GM12878 (cell line): ENCODE results near the gene KCTD6. TPM values are rescaled to one million over a fixed set of nuclear protein-coding genes. Genes with fewer than 3 reads are reported as not detected.

Experiments used
- ATAC-seq: fragments of 200-7000 bp; cut with Tn5 transposase; 3 replicates; pipeline ENCODE4 v1.9.1; 2020; ENCODE audit warnings: mild to moderate bottlenecking, moderate library complexity
- BruUV-seq: library from RNA; stranded (reverse); fragments of 400-500 nt; replicated peaks from 2 replicates; lab custom pipeline; 2021; lab: Mats Ljungman, UMichigan
- CTCF ChIA-PET: fragments of 300-600 bp; sonication (Branson Sonifier 250); formaldehyde crosslinking; extraction: SDS; loops from one replicate; lab custom pipeline; 2021; ENCODE audit warnings: inconsistent platforms; lab: Yijun Ruan, JAX
- POLR2A ChIA-PET: fragments of 350-600 bp; formaldehyde crosslinking; extraction: SDS; loops from one replicate; lab custom pipeline; 2021; ENCODE audit warnings: inconsistent platforms; lab: Charles Lee
- RAD21 ChIA-PET: fragments of 300-600 bp; sonication (Branson Sonifier 250); formaldehyde crosslinking; loops from one replicate; lab custom pipeline; 2023; ENCODE audit warnings: antibody characterized with exemption; ENCODE audit not compliant: unreplicated experiment; lab: Charles Lee
- SMC1A ChIA-PET: fragments of 300-600 bp; sonication (Branson Sonifier 250); formaldehyde crosslinking; loops from one replicate; lab custom pipeline; 2023; ENCODE audit not compliant: unreplicated experiment, uncharacterized antibody; lab: Charles Lee
- DNase-seq: peaks from one replicate; pipeline ENCODE4 v3.0.0-alpha.2; 2011; ENCODE audit warnings: low read depth, low spot score
- FAIRE-seq: peaks from 3 replicates; lab custom pipeline; 2011; peaks lifted over from hg19 to GRCh38; lab: Jason Lieb, UNC
- H2AFZ ChIP-seq: 2 replicates; pipeline ENCODE4 v1.6.0; 2011; ENCODE audit warnings: low read depth, low read length, control low read depth; ENCODE audit not compliant: control insufficient read depth
- H3K27ac ChIP-seq: 2 replicates; pipeline ENCODE4 v1.5.1; 2011; ENCODE audit warnings: control low read depth; ENCODE audit not compliant: control insufficient read depth, insufficient read depth
- H3K27me3 ChIP-seq, 2 experiments: replicated peaks in 1 of 2; 2 replicates each; pipeline versions ENCODE4 v1.6.0 to v1.6.1; 2011; ENCODE audit warnings: low read length in 1 of 2; ENCODE audit not compliant: control insufficient read depth in 2 of 2, insufficient read depth in 2 of 2
- H3K36me3 ChIP-seq, 2 experiments: 2 replicates each; pipeline ENCODE4 v1.5.1; 2011; ENCODE audit warnings: low read length in 1 of 2; ENCODE audit not compliant: control insufficient read depth in 2 of 2, insufficient read depth in 2 of 2
- H3K4me1 ChIP-seq: 2 replicates; pipeline ENCODE4 v1.6.1; 2011; ENCODE audit warnings: mild to moderate bottlenecking, low read length, moderate library complexity, mixed read lengths; ENCODE audit not compliant: control insufficient read depth, insufficient read depth
- H3K4me2 ChIP-seq: 2 replicates; pipeline ENCODE4 v1.6.0; 2011; ENCODE audit warnings: control low read depth; ENCODE audit not compliant: control insufficient read depth, insufficient read depth
- H3K4me3 ChIP-seq: fragments of 200-600 bp; sonication (generic); 2 replicates; pipeline ENCODE4 v1.5.1; 2016
- H3K79me2 ChIP-seq: 2 replicates; pipeline ENCODE4 v1.6.0; 2011; ENCODE audit warnings: low read length; ENCODE audit not compliant: control insufficient read depth, insufficient read depth
- H3K9ac ChIP-seq: 2 replicates; pipeline ENCODE4 v1.8.0; 2011; ENCODE audit warnings: low read length, control low read depth, mixed read lengths; ENCODE audit not compliant: control insufficient read depth, insufficient read depth
- H3K9me3 ChIP-seq: replicated peaks from 3 replicates; pipeline ENCODE4 v1.5.1; 2011; ENCODE audit warnings: mild to moderate bottlenecking, low read length; ENCODE audit not compliant: control insufficient read depth, insufficient read depth
- H4K20me1 ChIP-seq: 2 replicates; pipeline ENCODE4 v1.6.0; 2011; ENCODE audit not compliant: control insufficient read depth, insufficient read depth
- CREM ChIP-seq: IDR thresholded peaks from 2 replicates; pipeline ENCODE4 v1.6.1; 2014; ENCODE audit warnings: antibody characterized with exemption, low read depth
- DPF2 ChIP-seq: fragments of 450-650 bp; IDR thresholded peaks from 2 replicates; pipeline ENCODE4 v1.6.1; 2017; ENCODE audit warnings: mild to moderate bottlenecking
- IRF4 ChIP-seq: IDR thresholded peaks from 2 replicates; pipeline ENCODE4 v1.6.1; 2011; ENCODE audit warnings: low read depth, low read length
- KDM1A ChIP-seq: fragments of 200-600 bp; sonication (generic); IDR thresholded peaks from 2 replicates; pipeline ENCODE4 v1.6.1; 2016; ENCODE audit warnings: borderline replicate concordance
- POU2F2 ChIP-seq: IDR thresholded peaks from 3 replicates; pipeline ENCODE4 v1.6.1; 2011; ENCODE audit warnings: low read depth, mild to moderate bottlenecking, low read length, borderline replicate concordance
- RCOR1 ChIP-seq: conservative IDR thresholded peaks from 2 replicates; pipeline ENCODE4 v1.6.1; 2012; ENCODE audit warnings: low read depth, low read length, improper control_type of control experiment
- SIN3A ChIP-seq: IDR thresholded peaks from 2 replicates; pipeline ENCODE4 v1.6.1; 2012; ENCODE audit warnings: low read depth, low read length, improper control_type of control experiment
- STAT1 ChIP-seq: fragments of 450-650 bp; conservative IDR thresholded peaks from 2 replicates; pipeline ENCODE4 v1.6.1; 2014; ENCODE audit warnings: antibody characterized with exemption, mild to moderate bottlenecking
- SUPT20H ChIP-seq: IDR thresholded peaks from 2 replicates; pipeline ENCODE4 v1.6.1; 2011; ENCODE audit warnings: low read depth, mild to moderate bottlenecking, low read length, moderate library complexity, borderline replicate concordance; ENCODE audit not compliant: control insufficient read depth
- TCF7 ChIP-seq: IDR thresholded peaks from 2 replicates; pipeline ENCODE4 v1.6.1; 2014; ENCODE audit warnings: antibody characterized with exemption, borderline replicate concordance
- YY1 ChIP-seq: IDR thresholded peaks from 2 replicates; pipeline ENCODE4 v1.6.1; 2011; ENCODE audit warnings: low read depth, mild to moderate bottlenecking, low read length
- ZNF207 ChIP-seq: fragments of 450-650 bp; IDR thresholded peaks from 2 replicates; pipeline ENCODE4 v1.6.1; 2014; ENCODE audit warnings: antibody characterized with exemption, mild to moderate bottlenecking, borderline replicate concordance
- ZNF24 ChIP-seq: fragments of 450-650 bp; IDR thresholded peaks from 2 replicates; pipeline ENCODE4 v1.6.1; 2017; ENCODE audit warnings: antibody characterized with exemption, mild to moderate bottlenecking
- WGBS: methylation state at CpG from one replicate; pipeline ENCODE4 v1.1.6; 2016; ENCODE audit warnings: low lambda C conversion rate; ENCODE audit not compliant: insufficient replicate concordance, insufficient coverage; ENCODE audit errors: missing lambda C conversion rate; 5-methylcytosine and 5-hydroxymethylcytosine counted together
- in situ Hi-C: fragments of 300-500 bp; cut with MboI; formaldehyde crosslinking; loops from 9 replicates; pipeline ENCODE4 v1.14.3; 2018; ENCODE audit warnings: mixed read lengths
- intact Hi-C: fragments of 100-400 bp; cut with micrococcal nuclease; formaldehyde crosslinking; loops from one replicate; pipeline ENCODE4 v1.14.2; 2022; ENCODE audit not compliant: unreplicated experiment
- polyA plus RNA-seq, 11 experiments: library from polyadenylated mRNA; depleted of rRNA in 4 of 11; unstranded in 6 of 11; stranded (reverse) in 5 of 11; fragments of >200 nt; fragmentation: Nextera tagmentation in 4 of 11; fragmentation: Illumina TruSeq in 1 of 11; extraction: Ambion mirVana in 4 of 11; extraction: Trizol in 1 of 11; gene quantifications; 1 replicate in 1 of 11; 2 replicates in 10 of 11; pipeline versions ENCODE4 v1.2.1 to v1.2.3, GENCODE V29; 2011 to 2016; ENCODE audit warnings: inconsistent platforms in 2 of 11, missing spikeins in 2 of 11, low read depth in 1 of 11
- total RNA-seq, 4 experiments: library from RNA; depleted of rRNA in 3 of 4; stranded (reverse); fragments of >200 nt in 3 of 4; fragmentation: Illumina TruSeq in 1 of 4; extraction: Trizol in 1 of 4; gene quantifications; 2 replicates each; pipeline versions ENCODE4 v1.2.1 to v1.2.3, GENCODE V29; 2013 to 2021
- TF ChIP-seq, protein P1 (sequence below): fragments of 450-650 bp; conservative IDR thresholded peaks from 2 replicates; pipeline ENCODE4 v1.6.1; 2017; ENCODE audit warnings: mild to moderate bottlenecking, moderate library complexity
- TF ChIP-seq, protein P2 (sequence below): fragments of 450-650 bp; formaldehyde crosslinking; IDR thresholded peaks from 2 replicates; pipeline ENCODE4 v1.4.0; 2020; ENCODE audit warnings: mild to moderate bottlenecking, moderate library complexity

The KCTD6 gene
- total and polyA plus RNA-seq, 10 of the 15 experiments (the other 5 are each of a cell fraction or from before 2014, with no cell fraction given) = 5.2 to 10.7 (median 8.7) TPM

DNA sequence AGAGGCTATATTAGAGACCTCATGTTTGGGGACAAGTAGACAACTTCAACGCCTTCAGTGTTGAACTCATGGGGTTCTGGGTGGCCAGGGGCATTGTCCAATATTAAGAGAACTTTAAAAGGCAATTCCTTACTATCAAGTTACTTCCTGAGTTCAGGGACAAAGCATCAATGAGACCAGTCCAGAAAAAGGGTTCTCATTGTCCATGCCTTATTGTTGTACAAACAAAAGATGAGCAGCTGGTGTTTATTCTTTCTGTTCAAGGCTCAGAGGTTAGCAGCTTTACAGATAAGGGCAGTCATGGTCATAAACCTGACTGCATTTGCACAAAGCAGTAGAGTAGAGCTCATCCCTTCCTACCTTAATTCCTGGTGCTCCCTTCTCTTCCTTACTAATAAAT, 39.7 kb upstream of the KCTD6 start:
- SMC1A ChIA-PET = no interaction called here
- H3K9ac ChIP-seq = no peak overlapping the region
- H3K9me3 ChIP-seq = no peaks in the 10 kb centered on the region
- H3K27me3 ChIP-seq = peaks cover 0 to 2% of the 10 kb centered on the region in 2 experiments; a peak in 1 of 4 replicates
- no peak overlapping the region for H3K27ac ChIP-seq
- ATAC-seq (no peak), DNase-seq (no peak), FAIRE-seq (no peak)
- POLR2A ChIA-PET = no interaction called here
- no peaks in the 10 kb centered on the region for H3K79me2 ChIP-seq
- CTCF ChIA-PET = no interaction called here
- H2AFZ ChIP-seq = no peak overlapping the region
- TF ChIP-seq ZNF207 (no peak), DPF2 (no peak), CREM (no peak), KDM1A (no peak)
- no peak overlapping the region for H3K4me3 ChIP-seq
- H4K20me1 ChIP-seq = no peaks in the 10 kb centered on the region
- no peaks in the 10 kb centered on the region for H3K36me3 ChIP-seq
- in situ Hi-C loops = no loop called here
- RAD21 ChIA-PET = no interaction called here
- no peaks in the 10 kb centered on the region for H3K4me1 ChIP-seq
- no TSS peak for BruUV-seq
- 0% methylated on average over 1 of the region's 1 CpG for WGBS
- intact Hi-C loops = no loop called here
- H3K4me2 ChIP-seq = no peak overlapping the region

DNA sequence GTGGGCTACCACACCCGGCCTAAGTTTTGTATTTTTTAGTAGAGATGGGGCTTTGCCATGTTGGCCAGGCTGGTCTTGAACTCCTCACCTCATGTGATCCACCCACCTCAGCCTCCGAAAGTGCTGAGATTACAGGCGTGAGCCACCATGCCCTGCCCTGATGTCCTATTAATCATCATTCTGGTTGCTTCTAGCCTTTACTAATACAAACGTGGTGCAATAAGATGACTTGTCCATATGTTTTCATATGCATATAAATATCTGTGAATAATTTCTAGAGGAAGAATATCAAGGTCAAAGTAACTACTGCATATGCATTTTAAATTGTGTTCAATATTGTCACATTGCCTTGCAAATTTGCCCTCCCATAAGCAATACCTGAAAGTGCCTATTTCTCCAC, 32.7 kb upstream of the KCTD6 start:
- H3K9me3 ChIP-seq = no peaks in the 10 kb centered on the region
- in situ Hi-C loops = no loop called here
- WGBS = 50% methylated on average over 4 of the region's 4 CpGs
- SMC1A ChIA-PET = no interaction called here
- H3K9ac ChIP-seq = no peak overlapping the region
- H3K27me3 ChIP-seq = no peaks in the 10 kb centered on the region
- POLR2A ChIA-PET = no interaction called here
- intact Hi-C loops = no loop called here
- H3K4me3 ChIP-seq = no peak overlapping the region
- DNase-seq (no peak), FAIRE-seq (no peak), ATAC-seq (no peak)
- no peak overlapping the region for H3K4me2 ChIP-seq
- CTCF ChIA-PET = no interaction called here
- H3K79me2 ChIP-seq = no peaks in the 10 kb centered on the region
- H3K36me3 ChIP-seq = no peaks in the 10 kb centered on the region
- no peak overlapping the region for H3K27ac ChIP-seq
- no TSS peak for BruUV-seq
- no peak overlapping the region for H2AFZ ChIP-seq
- RAD21 ChIA-PET = no interaction called here
- H3K4me1 ChIP-seq = no peaks in the 10 kb centered on the region
- H4K20me1 ChIP-seq = no peaks in the 10 kb centered on the region
- TF ChIP-seq POU2F2 (no peak), YY1 (no peak), IRF4 (no peak), SIN3A (no peak), ZNF24 (no peak), STAT1 (no peak), RCOR1 (no peak), SUPT20H (no peak), TCF7 (no peak)
- TF ChIP-seq, protein P1, sequence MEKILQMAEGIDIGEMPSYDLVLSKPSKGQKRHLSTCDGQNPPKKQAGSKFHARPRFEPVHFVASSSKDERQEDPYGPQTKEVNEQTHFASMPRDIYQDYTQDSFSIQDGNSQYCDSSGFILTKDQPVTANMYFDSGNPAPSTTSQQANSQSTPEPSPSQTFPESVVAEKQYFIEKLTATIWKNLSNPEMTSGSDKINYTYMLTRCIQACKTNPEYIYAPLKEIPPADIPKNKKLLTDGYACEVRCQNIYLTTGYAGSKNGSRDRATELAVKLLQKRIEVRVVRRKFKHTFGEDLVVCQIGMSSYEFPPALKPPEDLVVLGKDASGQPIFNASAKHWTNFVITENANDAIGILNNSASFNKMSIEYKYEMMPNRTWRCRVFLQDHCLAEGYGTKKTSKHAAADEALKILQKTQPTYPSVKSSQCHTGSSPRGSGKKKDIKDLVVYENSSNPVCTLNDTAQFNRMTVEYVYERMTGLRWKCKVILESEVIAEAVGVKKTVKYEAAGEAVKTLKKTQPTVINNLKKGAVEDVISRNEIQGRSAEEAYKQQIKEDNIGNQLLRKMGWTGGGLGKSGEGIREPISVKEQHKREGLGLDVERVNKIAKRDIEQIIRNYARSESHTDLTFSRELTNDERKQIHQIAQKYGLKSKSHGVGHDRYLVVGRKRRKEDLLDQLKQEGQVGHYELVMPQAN = no peak
- TF ChIP-seq, protein P2, sequence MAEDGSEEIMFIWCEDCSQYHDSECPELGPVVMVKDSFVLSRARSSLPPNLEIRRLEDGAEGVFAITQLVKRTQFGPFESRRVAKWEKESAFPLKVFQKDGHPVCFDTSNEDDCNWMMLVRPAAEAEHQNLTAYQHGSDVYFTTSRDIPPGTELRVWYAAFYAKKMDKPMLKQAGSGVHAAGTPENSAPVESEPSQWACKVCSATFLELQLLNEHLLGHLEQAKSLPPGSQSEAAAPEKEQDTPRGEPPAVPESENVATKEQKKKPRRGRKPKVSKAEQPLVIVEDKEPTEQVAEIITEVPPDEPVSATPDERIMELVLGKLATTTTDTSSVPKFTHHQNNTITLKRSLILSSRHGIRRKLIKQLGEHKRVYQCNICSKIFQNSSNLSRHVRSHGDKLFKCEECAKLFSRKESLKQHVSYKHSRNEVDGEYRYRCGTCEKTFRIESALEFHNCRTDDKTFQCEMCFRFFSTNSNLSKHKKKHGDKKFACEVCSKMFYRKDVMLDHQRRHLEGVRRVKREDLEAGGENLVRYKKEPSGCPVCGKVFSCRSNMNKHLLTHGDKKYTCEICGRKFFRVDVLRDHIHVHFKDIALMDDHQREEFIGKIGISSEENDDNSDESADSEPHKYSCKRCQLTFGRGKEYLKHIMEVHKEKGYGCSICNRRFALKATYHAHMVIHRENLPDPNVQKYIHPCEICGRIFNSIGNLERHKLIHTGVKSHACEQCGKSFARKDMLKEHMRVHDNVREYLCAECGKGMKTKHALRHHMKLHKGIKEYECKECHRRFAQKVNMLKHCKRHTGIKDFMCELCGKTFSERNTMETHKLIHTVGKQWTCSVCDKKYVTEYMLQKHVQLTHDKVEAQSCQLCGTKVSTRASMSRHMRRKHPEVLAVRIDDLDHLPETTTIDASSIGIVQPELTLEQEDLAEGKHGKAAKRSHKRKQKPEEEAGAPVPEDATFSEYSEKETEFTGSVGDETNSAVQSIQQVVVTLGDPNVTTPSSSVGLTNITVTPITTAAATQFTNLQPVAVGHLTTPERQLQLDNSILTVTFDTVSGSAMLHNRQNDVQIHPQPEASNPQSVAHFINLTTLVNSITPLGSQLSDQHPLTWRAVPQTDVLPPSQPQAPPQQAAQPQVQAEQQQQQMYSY (CRISPR knock-in tag) = no peak
